Hepatocyte (in vitro differentiated cells): ENCODE measurements around the gene KRTAP12-3. TPM values are rescaled to one million over a fixed set of nuclear protein-coding genes. Genes with fewer than 3 reads are reported as not detected.

Experiments used
- DNase-seq: peaks from one replicate; pipeline ENCODE4 v3.0.0-alpha.2; 2016; ENCODE audit warnings: low spot score
- H2AFZ ChIP-seq: fragments of 200-600 bp; sonication (generic); 2 replicates; pipeline ENCODE4 v1.6.0; 2016; ENCODE audit warnings: antibody characterized with exemption, mild to moderate bottlenecking
- H3K27ac ChIP-seq: fragments of 200-600 bp; sonication (generic); 2 replicates; pipeline ENCODE4 v1.5.1; 2016; ENCODE audit warnings: mild to moderate bottlenecking
- H3K27me3 ChIP-seq: fragments of 200-600 bp; sonication (generic); 2 replicates; pipeline ENCODE4 v1.6.1; 2016
- H3K36me3 ChIP-seq: fragments of 200-600 bp; sonication (generic); replicated peaks from 2 replicates; pipeline ENCODE4 v1.5.1; 2016; ENCODE audit warnings: low read depth; ENCODE audit not compliant: insufficient read depth
- H3K4me1 ChIP-seq: fragments of 200-600 bp; sonication (generic); 2 replicates; pipeline ENCODE4 v1.5.1; 2016; ENCODE audit warnings: mild to moderate bottlenecking, moderate library complexity; ENCODE audit not compliant: insufficient read depth
- H3K4me2 ChIP-seq: fragments of 200-600 bp; sonication (generic); 2 replicates; pipeline ENCODE4 v1.6.0; 2016
- H3K4me3 ChIP-seq: fragments of 200-600 bp; sonication (generic); 2 replicates; pipeline ENCODE4 v1.5.1; 2016; ENCODE audit warnings: mild to moderate bottlenecking
- H3K79me2 ChIP-seq: fragments of 200-600 bp; sonication (generic); 2 replicates; pipeline ENCODE4 v1.6.0; 2017; ENCODE audit warnings: mild to moderate bottlenecking
- H3K9me2 ChIP-seq: fragments of 200-600 bp; sonication (generic); replicated peaks from 2 replicates; pipeline ENCODE4 v1.6.0; 2017; ENCODE audit warnings: mild to moderate bottlenecking; ENCODE audit not compliant: insufficient read depth
- H3K9me3 ChIP-seq: fragments of 200-600 bp; sonication (generic); 2 replicates; pipeline ENCODE4 v1.5.1; 2016; ENCODE audit warnings: low read depth, mild to moderate bottlenecking
- H4K20me1 ChIP-seq: fragments of 200-600 bp; sonication (generic); 2 replicates; pipeline ENCODE4 v1.6.0; 2016; ENCODE audit warnings: mild to moderate bottlenecking; ENCODE audit not compliant: insufficient read depth, poor library complexity, severe bottlenecking
- EZH2 ChIP-seq: fragments of 200-600 bp; sonication (generic); IDR thresholded peaks from 2 replicates; pipeline ENCODE4 v1.6.1; 2016; ENCODE audit warnings: antibody characterized with exemption, mild to moderate bottlenecking, borderline replicate concordance
- EZH2phosphoT487 ChIP-seq: fragments of 200-600 bp; sonication (generic); IDR thresholded peaks from one replicate; pipeline ENCODE4 v1.6.1; 2018; ENCODE audit warnings: antibody characterized with exemption, mild to moderate bottlenecking, low read depth, moderate library complexity; ENCODE audit not compliant: unreplicated experiment, severe bottlenecking
- WGBS: methylation state at CpG from one replicate; pipeline ENCODE4 v1.1.6; 2016; ENCODE audit warnings: low lambda C conversion rate; ENCODE audit errors: missing lambda C conversion rate; 5-methylcytosine and 5-hydroxymethylcytosine counted together
- polyA plus RNA-seq: library from polyadenylated mRNA; unstranded; fragments of >200 nt; fragmentation: Nextera tagmentation; extraction: Ambion mirVana; gene quantifications from 2 replicates; pipeline ENCODE4 v1.2.1, GENCODE V29; 2016
- total RNA-seq: library from RNA; depleted of rRNA; stranded (reverse); fragments of >200 nt; gene quantifications from 2 replicates; pipeline ENCODE4 v1.2.3, GENCODE V29; 2014
- TF ChIP-seq, protein P1 (sequence below): fragments of 200-600 bp; sonication (generic); IDR thresholded peaks from 2 replicates; pipeline ENCODE4 v1.5.1; 2016; ENCODE audit warnings: antibody characterized with exemption, mild to moderate bottlenecking; ENCODE audit not compliant: poor library complexity

The KRTAP12-3 gene
- total and polyA plus RNA-seq, 2 experiments from 2014 or later, result not detected

DNA sequence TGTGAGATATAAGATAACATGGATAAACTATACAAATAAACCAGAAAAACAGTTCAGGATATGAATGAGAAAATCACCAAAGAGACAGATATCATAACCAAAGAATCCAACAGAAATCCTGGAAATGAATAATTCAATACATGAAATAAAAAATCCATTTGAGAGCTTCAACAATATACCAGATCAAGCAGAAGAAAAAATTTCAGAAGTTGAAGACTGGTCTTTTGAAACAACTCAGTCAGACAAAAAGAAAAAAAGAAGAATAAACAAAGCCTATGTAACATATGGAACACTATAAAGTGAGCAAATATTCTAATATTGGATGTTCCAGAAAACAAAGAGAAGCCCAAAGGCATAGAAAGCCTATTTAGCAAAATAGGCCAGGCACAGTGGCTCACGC lies 14.2 kb downstream of the KRTAP12-3 start:
- H3K4me3 ChIP-seq, result no peak overlapping the region
- H3K79me2 ChIP-seq, result no peaks in the 10 kb centered on the region
- H3K27ac ChIP-seq, result no peak overlapping the region
- no peaks in the 10 kb centered on the region for H3K27me3 ChIP-seq
- no peak for DNase-seq
- no peaks in the 10 kb centered on the region for H3K4me1 ChIP-seq
- H3K36me3 ChIP-seq, result no peaks in the 10 kb centered on the region
- WGBS, result 89% methylated on average over 1 of the region's 1 CpG
- no peak for TF ChIP-seq EZH2
- TF ChIP-seq EZH2phosphoT487, result no peak
- TF ChIP-seq, protein P1, sequence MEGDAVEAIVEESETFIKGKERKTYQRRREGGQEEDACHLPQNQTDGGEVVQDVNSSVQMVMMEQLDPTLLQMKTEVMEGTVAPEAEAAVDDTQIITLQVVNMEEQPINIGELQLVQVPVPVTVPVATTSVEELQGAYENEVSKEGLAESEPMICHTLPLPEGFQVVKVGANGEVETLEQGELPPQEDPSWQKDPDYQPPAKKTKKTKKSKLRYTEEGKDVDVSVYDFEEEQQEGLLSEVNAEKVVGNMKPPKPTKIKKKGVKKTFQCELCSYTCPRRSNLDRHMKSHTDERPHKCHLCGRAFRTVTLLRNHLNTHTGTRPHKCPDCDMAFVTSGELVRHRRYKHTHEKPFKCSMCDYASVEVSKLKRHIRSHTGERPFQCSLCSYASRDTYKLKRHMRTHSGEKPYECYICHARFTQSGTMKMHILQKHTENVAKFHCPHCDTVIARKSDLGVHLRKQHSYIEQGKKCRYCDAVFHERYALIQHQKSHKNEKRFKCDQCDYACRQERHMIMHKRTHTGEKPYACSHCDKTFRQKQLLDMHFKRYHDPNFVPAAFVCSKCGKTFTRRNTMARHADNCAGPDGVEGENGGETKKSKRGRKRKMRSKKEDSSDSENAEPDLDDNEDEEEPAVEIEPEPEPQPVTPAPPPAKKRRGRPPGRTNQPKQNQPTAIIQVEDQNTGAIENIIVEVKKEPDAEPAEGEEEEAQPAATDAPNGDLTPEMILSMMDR, result no peak
- H3K9me2 ChIP-seq, result no peaks in the 10 kb centered on the region
- H3K9me3 ChIP-seq, result peaks cover 4% of the 10 kb centered on the region
- H3K4me2 ChIP-seq, result no peak overlapping the region
- H2AFZ ChIP-seq, result no peak overlapping the region
- H4K20me1 ChIP-seq, result no peaks in the 10 kb centered on the region

DNA sequence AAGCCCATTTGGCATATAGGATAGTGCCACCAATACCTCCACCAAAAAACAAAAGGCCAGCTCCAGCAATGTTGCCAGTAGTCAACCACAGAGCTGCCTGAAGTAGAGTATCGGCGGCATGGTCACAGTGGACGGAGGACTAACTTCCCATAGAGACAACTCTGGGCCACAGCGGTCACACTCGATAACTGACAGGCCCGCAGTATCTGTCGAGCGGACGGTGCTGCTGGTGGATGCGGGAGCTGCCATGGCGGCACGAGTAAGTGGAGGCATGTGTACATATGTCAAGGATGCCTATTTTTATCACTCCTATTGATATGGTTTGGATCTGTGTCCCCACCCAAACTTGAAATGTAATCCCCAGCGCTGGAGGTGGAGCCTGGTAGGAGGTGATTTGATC lies 20.1 kb downstream of the KRTAP12-3 start:
- Histone ChIP-seq H3K79me2 (no peaks in the 10 kb centered on the region), H3K4me1 (no peaks in the 10 kb centered on the region), H3K4me2 (no peak overlapping the region), H2AFZ (no peak overlapping the region), H3K9me3 (no peaks in the 10 kb centered on the region), H4K20me1 (no peaks in the 10 kb centered on the region), H3K4me3 (no peak overlapping the region), H3K27ac (no peak overlapping the region), H3K27me3 (no peaks in the 10 kb centered on the region), H3K9me2 (no peaks in the 10 kb centered on the region), H3K36me3 (no peaks in the 10 kb centered on the region)
- TF ChIP-seq EZH2, result no peak
- no peak for TF ChIP-seq EZH2phosphoT487
- TF ChIP-seq, protein P1, result no peak
- no peak for DNase-seq
- whole genome bisulfite sequencing, result 95% methylated on average over 13 of the region's 13 CpGs

DNA sequence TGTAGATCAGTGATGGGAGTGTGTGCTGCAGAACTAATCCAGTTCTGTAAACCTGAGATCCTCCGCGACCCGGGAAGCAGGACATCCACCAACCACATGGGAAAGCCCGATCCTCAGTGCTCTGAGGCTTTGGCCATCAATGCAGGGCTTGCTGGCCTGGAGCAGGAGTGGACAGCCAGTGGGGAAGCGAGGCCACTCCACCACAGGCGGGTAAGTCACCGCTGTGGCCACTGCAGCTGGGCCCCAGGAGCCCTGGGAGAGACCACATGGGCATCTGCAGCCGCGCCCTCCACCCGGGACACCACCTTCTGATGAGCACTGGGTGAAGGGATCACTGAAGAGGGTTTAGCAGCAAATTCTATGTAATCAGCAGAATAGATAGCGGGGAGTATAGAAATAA lies 23.4 kb downstream of the KRTAP12-3 start:
- TF ChIP-seq, protein P1, result no peak
- TF ChIP-seq EZH2phosphoT487 (no peak), EZH2 (no peak)
- DNase-seq, result no peak
- Histone ChIP-seq H3K27ac (no peak overlapping the region), H3K9me3 (no peaks in the 10 kb centered on the region), H3K27me3 (no peaks in the 10 kb centered on the region), H3K9me2 (no peaks in the 10 kb centered on the region), H2AFZ (no peak overlapping the region), H3K4me3 (no peak overlapping the region), H3K4me1 (no peaks in the 10 kb centered on the region), H3K4me2 (no peak overlapping the region), H3K79me2 (no peaks in the 10 kb centered on the region), H3K36me3 (no peaks in the 10 kb centered on the region), H4K20me1 (no peaks in the 10 kb centered on the region)
- WGBS, result 86% methylated on average over 11 of the region's 11 CpGs
